Jurkat, Clone E6-1 (cell line): ENCODE data around the gene PCDHA10.
"Not testable (repeated sequence)": the region's sequence is repeated elsewhere in the genome, so short reads cannot be mapped to it uniquely, and the experiment has no call there.

ENCODE experiments used
- DNase-seq: peaks from one replicate; pipeline ENCODE4 v3.0.0-alpha.2; 2011; ENCODE audit warnings: low read depth, low spot score
- H3K4me3 ChIP-seq: 2 replicates; pipeline ENCODE4 v1.5.1; 2011; ENCODE audit warnings: mild to moderate bottlenecking, low read length, control low read depth, moderate library complexity

Gene PCDHA10

GRCh38 chr5:140835622-140836510, 19.8 kb upstream of the PCDHA10 start:
- no peak for DNase-seq
- no peak overlapping the region for H3K4me3 ChIP-seq

DNA sequence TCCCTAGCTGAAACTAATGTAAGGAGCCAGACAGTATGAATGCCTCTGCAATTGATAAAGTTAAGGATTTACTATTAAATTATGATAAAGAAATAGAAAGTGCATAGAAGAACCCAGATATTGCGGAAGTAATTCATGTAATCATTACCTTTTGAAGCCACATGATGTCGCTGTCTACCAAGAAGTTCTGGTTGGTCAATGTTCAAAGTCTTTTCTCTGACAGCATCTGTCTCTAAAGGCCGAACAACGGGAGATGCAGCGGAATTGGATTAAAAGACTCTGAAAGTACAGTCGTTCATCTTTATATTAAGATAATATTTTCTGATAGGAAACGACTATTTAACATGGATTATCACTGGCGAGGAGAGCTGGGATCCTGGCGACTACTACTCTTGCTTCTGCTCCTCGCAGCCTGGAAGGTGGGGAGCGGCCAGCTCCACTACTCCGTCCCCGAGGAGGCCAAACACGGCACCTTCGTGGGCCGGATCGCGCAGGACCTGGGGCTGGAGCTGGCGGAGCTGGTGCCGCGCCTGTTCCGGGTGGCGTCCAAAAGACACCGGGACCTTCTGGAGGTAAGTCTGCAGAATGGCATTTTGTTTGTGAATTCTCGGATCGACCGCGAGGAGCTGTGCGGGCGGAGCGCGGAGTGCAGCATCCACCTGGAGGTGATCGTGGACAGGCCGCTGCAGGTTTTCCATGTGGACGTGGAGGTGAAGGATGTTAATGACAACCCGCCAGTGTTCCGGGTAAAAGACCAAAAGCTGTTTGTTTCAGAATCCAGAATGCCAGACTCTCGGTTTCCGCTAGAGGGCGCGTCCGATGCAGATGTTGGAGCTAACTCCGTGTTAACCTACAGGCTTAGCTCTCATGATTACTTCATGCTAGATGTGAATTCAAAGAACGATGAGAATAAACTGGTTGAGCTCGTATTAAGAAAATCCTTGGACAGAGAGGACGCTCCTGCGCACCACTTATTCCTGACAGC, 14.4 kb upstream of the PCDHA10 start, which contains the start of gene PCDHA8:
PCDHA8 (plus strand) TSS at position 210 of the 985 bp plus-strand sequence; CDS start at position 345, 135 bp downstream.
- DNase-seq, result peak; percentile 42
- peak within 1 kb of the TSS; percentile 32 for H3K4me3 ChIP-seq

GRCh38 chr5:140842798-140843733, 12.6 kb upstream of the PCDHA10 start:
- no peak for DNase-seq
- H3K4me3 ChIP-seq, result no peak overlapping the region

DNA sequence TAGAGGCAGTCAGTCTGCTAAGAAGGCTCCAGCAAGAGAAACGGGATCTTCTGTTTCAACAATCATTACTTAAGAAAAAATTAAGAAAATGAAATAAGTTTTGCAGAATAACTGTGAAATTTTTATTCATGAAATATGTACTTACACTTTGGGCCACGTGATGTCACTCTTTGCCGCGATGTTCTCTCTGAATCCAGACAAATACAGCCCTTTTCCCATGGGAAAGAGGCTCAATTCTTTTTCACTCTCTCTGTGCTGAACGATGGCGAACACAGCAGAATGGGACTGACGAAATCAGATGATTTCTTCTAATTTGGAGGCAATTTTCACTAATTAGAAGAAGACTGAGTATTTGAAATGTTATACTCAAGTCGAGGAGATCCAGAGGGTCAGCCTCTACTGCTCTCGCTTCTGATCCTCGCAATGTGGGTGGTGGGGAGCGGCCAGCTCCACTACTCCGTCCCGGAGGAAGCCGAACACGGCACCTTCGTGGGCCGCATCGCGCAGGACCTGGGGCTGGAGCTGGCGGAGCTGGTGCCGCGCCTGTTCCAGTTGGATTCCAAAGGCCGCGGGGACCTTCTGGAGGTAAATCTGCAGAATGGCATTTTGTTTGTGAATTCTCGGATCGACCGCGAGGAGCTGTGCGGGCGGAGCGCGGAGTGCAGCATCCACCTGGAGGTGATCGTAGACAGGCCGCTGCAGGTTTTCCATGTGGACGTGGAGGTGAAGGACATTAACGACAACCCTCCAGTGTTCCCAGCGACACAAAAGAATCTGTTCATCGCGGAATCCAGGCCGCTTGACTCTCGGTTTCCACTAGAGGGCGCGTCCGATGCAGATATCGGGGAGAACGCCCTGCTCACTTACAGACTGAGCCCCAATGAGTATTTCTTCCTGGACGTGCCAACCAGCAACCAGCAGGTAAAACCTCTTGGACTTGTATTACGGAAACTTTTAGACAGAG, 7.3 kb upstream of the PCDHA10 start, which contains the start of gene PCDHA9:
PCDHA9 (plus strand) TSS at position 244 of the 964 bp plus-strand sequence; CDS start at position 358, 114 bp downstream.
- not testable (repeated sequence) for DNase-seq, H3K4me3 ChIP-seq

DNA sequence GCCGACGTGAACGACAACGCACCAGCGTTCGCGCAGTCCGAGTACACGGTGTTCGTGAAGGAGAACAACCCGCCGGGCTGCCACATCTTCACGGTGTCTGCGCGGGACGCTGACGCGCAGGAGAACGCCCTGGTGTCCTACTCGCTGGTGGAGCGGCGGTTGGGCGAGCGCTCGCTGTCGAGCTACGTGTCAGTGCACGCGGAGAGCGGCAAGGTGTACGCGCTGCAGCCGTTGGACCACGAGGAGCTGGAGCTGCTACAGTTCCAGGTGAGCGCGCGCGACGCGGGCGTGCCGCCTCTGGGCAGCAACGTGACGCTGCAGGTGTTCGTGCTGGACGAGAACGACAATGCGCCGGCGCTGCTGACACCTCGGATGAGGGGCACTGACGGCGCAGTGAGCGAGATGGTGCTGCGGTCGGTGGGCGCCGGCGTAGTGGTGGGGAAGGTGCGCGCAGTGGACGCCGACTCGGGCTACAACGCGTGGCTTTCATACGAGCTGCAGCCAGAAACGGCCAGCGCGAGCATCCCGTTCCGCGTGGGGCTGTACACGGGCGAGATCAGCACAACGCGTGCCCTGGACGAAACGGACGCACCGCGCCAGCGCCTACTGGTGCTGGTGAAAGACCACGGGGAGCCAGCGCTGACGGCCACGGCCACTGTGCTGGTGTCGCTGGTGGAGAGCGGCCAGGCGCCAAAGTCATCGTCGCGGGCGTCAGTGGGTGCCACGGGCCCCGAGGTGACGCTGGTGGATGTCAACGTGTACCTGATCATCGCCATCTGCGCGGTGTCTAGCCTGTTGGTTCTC, 5.7 kb upstream of the PCDHA10 start:
- not testable (repeated sequence) for DNase-seq, H3K4me3 ChIP-seq

DNA sequence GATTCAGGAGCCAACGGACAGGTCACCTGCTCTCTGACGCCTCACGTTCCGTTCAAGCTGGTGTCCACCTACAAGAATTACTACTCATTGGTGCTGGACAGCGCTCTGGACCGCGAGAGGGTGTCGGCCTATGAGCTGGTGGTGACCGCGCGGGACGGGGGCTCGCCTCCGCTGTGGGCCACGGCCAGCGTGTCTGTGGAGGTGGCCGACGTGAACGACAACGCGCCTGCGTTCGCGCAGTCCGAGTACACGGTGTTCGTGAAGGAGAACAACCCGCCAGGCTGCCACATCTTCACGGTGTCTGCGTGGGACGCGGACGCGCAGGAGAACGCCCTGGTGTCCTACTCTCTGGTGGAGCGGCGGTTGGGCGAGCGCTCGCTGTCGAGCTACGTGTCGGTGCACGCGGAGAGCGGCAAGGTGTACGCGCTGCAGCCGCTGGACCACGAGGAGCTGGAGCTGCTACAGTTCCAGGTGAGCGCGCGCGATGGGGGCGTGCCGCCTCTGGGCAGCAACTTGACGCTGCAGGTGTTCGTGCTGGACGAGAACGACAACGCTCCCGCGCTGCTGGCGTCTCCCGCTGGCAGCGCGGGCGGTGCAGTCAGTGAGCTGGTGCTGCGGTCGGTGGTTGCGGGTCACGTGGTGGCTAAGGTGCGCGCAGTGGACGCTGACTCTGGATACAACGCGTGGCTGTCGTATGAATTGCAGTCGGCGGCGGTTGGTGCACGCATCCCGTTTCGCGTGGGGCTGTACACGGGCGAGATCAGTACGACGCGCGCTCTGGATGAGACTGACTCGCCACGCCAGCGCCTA, 1.7 kb downstream of the PCDHA10 start:
- DNase-seq, result no peak
- H3K4me3 ChIP-seq, result no peak overlapping the region

GRCh38 chr5:140857987-140858240, 2.2 kb downstream of the PCDHA10 start:
- DNase-seq, result no peak
- H3K4me3 ChIP-seq, result no peak overlapping the region

- no peak for DNase-seq
Observed at GRCh38 chr5:140862441-140863295, 7.0 kb downstream of the PCDHA10 start.

DNA sequence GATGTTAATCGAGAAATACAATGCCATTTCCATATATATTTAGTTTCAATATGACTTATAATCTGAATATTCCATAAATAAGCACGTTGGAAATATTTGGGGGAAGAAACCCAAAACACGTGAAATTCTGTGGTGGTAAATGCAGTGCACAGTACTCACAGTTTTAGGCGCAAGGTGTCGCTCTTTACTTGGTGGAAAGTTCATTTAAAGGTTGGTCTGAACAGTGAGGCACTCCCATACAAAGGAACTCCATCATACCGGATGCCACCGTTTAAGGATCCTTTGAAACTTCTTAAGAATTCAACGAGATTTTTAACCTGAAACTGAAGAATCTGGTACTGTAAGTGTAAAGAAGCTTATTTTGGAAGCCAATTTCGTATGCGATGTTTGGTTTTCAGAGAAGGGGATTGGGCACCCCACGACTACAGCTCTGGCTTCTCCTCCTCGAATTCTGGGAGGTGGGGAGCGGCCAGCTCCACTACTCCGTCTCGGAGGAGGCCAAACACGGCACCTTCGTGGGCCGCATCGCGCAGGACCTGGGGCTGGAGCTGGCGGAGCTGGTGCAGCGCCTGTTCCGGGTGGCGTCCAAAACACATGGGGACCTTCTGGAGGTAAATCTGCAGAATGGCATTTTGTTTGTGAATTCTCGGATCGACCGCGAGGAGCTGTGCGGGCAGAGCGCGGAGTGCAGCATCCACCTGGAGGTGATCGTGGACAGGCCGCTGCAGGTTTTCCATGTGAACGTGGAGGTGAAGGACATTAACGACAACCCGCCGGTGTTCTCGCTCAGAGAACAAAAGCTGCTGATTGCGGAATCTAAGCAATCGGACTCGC, 13.2 kb downstream of the PCDHA10 start, which contains the start of gene PCDHA11:
PCDHA11 (plus strand) TSS at position 237 of the 834 bp plus-strand sequence; CDS start at position 384, 147 bp downstream.
- no peak for DNase-seq

More at GRCh38 chr5:140862441-140863295, 7.0 kb downstream of the PCDHA10 start:
- no peak overlapping the region for H3K4me3 ChIP-seq

GRCh38 chr5:140869555-140869886, 13.8 kb downstream of the PCDHA10 start:
- DNase-seq, result no peak
- no peak overlapping the region for H3K4me3 ChIP-seq

More for the DNA sequence above, 13.2 kb downstream of the PCDHA10 start, which contains the start of gene PCDHA11:
- no peak within 1 kb of the TSS for H3K4me3 ChIP-seq

DNA sequence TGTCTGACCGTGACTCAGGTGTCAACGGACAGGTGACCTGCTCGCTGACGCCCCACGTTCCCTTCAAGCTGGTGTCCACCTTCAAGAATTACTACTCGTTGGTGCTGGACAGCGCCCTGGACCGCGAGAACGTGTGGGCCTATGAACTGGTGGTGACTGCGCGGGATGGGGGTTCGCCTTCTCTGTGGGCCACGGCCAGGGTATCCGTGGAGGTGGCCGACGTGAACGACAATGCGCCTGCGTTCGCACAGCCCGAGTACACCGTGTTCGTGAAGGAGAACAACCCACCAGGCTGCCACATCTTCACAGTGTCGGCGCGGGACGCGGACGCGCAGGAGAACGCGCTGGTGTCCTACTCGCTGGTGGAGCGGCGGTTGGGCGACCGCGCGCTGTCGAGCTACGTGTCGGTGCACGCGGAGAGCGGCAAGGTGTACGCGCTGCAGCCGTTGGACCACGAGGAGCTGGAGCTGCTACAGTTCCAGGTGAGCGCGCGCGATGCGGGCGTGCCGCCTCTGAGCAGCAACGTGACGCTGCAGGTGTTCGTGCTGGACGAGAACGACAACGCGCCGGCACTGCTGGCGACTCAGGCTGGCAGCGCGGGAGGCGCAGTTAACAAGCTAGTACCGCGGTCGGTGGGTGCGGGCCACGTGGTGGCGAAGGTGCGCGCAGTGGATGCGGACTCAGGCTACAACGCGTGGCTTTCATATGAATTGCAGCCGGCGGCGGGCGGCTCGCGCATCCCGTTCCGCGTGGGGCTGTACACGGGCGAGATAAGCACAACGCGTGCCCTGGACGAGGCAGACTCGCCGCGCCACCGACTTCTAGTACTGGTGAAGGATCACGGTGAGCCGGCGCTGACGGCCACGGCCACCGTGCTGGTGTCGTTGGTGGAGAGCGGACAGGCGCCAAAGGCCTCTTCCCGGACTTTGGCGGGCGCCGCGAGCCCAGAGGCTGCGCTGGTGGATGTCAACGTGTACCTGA, 14.8 kb downstream of the PCDHA10 start:
- no peak overlapping the region for H3K4me3 ChIP-seq
- no peak for DNase-seq

DNA sequence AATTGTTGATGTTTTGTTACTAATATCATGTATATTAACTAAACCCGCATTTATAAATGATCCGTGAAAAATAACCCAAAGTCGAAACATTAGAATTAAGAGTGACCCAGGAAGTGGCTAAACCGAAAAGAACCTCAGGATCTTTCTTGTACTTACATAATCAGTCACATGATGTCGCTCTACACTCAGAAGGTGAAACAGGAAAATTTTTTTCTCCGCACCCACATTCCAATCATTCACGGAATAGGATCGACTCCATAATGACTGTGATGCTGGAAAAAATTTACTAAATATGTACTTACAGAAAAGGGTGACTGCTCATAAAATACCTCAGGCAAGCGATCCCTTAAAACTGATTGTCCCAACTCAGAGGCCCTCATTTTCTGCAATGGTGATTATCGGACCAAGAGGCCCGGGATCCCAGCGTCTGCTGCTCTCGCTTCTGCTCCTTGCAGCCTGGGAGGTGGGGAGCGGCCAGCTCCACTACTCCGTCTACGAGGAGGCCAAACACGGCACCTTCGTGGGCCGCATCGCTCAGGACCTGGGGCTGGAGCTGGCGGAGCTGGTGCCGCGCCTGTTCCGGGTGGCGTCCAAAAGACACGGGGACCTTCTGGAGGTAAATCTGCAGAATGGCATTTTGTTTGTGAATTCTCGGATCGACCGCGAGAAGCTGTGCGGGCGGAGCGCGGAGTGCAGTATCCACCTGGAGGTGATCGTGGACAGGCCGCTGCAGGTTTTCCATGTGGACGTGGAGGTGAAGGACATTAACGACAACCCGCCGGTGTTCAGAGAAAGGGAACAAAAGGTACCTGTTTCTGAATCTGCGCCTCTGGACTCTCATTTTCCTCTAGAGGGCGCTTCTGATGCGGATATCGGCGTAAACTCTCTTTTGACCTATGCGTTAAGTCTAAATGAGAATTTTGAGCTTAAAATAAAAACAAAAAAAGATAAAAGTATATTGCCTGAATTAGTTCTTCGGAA, 19.7 kb downstream of the PCDHA10 start, which contains the start of gene PCDHA12:
PCDHA12 (plus strand) TSS at position 224 of the 981 bp plus-strand sequence; CDS start at position 389, 165 bp downstream.
- DNase-seq, result no peak
- H3K4me3 ChIP-seq, result no peak within 1 kb of the TSS
